Stomach (tissue), 9 donors: ENCODE measurements around the gene ORC5. TPM values are rescaled to one million over a fixed set of nuclear protein-coding genes. Genes with fewer than 3 reads are reported as not detected.

ENCODE experiments used
- DNase-seq, 2 donors: peaks; one replicate each; pipeline versions ENCODE4 v3.0.0 to v3.0.0-alpha.2; 2013 to 2019
- H3K27ac ChIP-seq, 5 donors: fragments of 200-600 bp in 4 of 5; sonication (generic) in 4 of 5; one replicate each; pipeline ENCODE4 v1.5.1; 2013 to 2019; ENCODE audit warnings: mild to moderate bottlenecking in 1 of 5, moderate library complexity in 1 of 5
- H3K27me3 ChIP-seq, 3 donors: fragments of 200-600 bp; sonication (generic); one replicate each; pipeline ENCODE4 v1.5.1; 2017 to 2019; ENCODE audit warnings: mixed run types in 1 of 3
- H3K36me3 ChIP-seq, 4 donors: fragments of 200-600 bp; sonication (generic); 1 replicate in 3 of 4; 2 replicates in 1 of 4; pipeline ENCODE4 v1.5.1; 2016 to 2019
- H3K4me1 ChIP-seq, 4 donors: fragments of 200-600 bp; sonication (generic); one replicate each; pipeline ENCODE4 v1.5.1; 2016 to 2019
- H3K4me3 ChIP-seq, 4 donors: fragments of 200-600 bp; sonication (generic) in 3 of 4; one replicate each; pipeline ENCODE4 v1.5.1; 2016 to 2019; ENCODE audit warnings: mild to moderate bottlenecking in 1 of 4
- H3K9me3 ChIP-seq, 4 donors: fragments of 200-600 bp; sonication (generic); one replicate each; pipeline ENCODE4 v1.5.1; 2016 to 2019
- CTCF ChIP-seq, 7 experiments: fragments of 450-650 bp in 4 of 7; fragments of 200-600 bp in 3 of 7; sonication (generic) in 3 of 7; IDR thresholded peaks; one replicate each; pipeline ENCODE4 v1.5.1; 2016 to 2019; ENCODE audit warnings: antibody characterized with exemption in 7 of 7, control low read depth in 2 of 7, mild to moderate bottlenecking in 1 of 7
- EP300 ChIP-seq: sonication (generic); formaldehyde crosslinking; IDR thresholded peaks from one replicate; pipeline ENCODE4 v1.6.1; 2017; ENCODE audit warnings: antibody characterized with exemption
- POLR2A ChIP-seq, 4 donors: fragments of 450-650 bp; IDR thresholded peaks; one replicate each; pipeline ENCODE4 v1.6.1; 2016; ENCODE audit warnings: antibody characterized with exemption in 4 of 4, control low read depth in 2 of 4, mild to moderate bottlenecking in 1 of 4, moderate library complexity in 1 of 4
- POLR2AphosphoS5 ChIP-seq, 3 donors: sonication (generic); formaldehyde crosslinking; IDR thresholded peaks; one replicate each; pipeline ENCODE4 v1.6.1; 2016; ENCODE audit warnings: antibody characterized with exemption in 3 of 3
- WGBS, 5 donors: extraction: QIAGEN DNeasy Blood & Tissue Kit in 3 of 5; methylation state at CpG; one replicate each; pipeline versions ENCODE4 v1.1.5 to v1.1.7; 2013 to 2018; 5-methylcytosine and 5-hydroxymethylcytosine counted together
- intact Hi-C: fragments of 100-400 bp; cut with DNase I; formaldehyde crosslinking; loops from one replicate; pipeline ENCODE4 v1.15.1; 2023; ENCODE audit warnings: low total_unique reads
- polyA plus RNA-seq, 3 donors: library from polyadenylated mRNA; stranded (reverse); fragments of 200-250 nt; gene quantifications; one replicate each; pipeline ENCODE4 v1.2.3, GENCODE V29; 2013
- total RNA-seq, 5 donors: library from RNA; depleted of rRNA; stranded (reverse); fragments of >200 nt; gene quantifications; one replicate each; pipeline versions ENCODE4 v1.1.0 to v1.2.3, GENCODE V29; 2014 to 2016
- donor health status: healthy with polysubstance abuse.
- donor health status: Bipolar disorder and iron deficiency.
- donor health status: healthy.

The ORC5 gene
- total and polyA plus RNA-seq, 8 donors, result 2.3 to 29.9 (median 11.2) TPM

GRCh38 chr7:104136981-104137380 is 70.8 kb downstream of the ORC5 start:
- WGBS, 5 donors, result 87 to 91% (median 90%) methylated on average over 3 of the region's 3 CpGs
- no peak for DNase-seq
- Histone ChIP-seq H3K27me3 (no peaks in the 10 kb centered on the region), H3K4me1 (no peaks in the 10 kb centered on the region), H3K36me3 (peaks cover 3 to 65% (median 59%) of the 10 kb centered on the region in 4 donors), H3K27ac (no peak overlapping the region), H3K9me3 (no peaks in the 10 kb centered on the region), H3K4me3 (no peak overlapping the region)
- intact Hi-C loops, result no loop called here
- no peak for TF ChIP-seq POLR2A (IDR thresholded peaks at IDR 0.05)
- no peak for TF ChIP-seq POLR2AphosphoS5 (IDR thresholded peaks at IDR 0.05)
- no peak for TF ChIP-seq CTCF (IDR thresholded peaks at IDR 0.05)
- no peak for TF ChIP-seq EP300

DNA sequence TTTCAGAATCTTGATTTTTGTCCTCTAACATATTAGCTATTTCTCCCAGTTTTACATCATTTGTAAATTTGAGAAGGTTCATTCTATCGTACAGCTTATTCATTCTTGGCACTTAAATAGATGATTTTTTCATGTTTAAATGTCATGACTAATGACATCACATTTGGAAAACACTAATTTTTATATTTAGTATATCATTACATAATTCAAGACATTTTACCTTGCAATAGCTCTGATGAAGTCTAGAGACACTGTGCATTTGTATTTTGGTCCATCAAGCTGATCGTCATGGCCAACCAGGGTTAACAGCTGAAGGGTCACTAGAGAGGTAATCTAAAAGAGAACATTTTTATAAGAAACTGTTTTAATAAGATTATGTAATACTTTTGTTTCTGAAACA is 71.3 kb downstream of the ORC5 start:
- WGBS, 5 donors, result 85 to 95% (median 92%) methylated on average over 2 of the region's 2 CpGs
- Histone ChIP-seq H3K27me3 (no peaks in the 10 kb centered on the region), H3K36me3 (peaks cover 3 to 68% (median 61%) of the 10 kb centered on the region in 4 donors), H3K9me3 (no peaks in the 10 kb centered on the region), H3K4me3 (no peak overlapping the region), H3K27ac (no peak overlapping the region), H3K4me1 (no peaks in the 10 kb centered on the region)
- DNase-seq, result no peak
- intact Hi-C loops, result no loop called here
- no peak for TF ChIP-seq EP300
- TF ChIP-seq CTCF (IDR thresholded peaks at IDR 0.05), result no peak
- TF ChIP-seq POLR2A (IDR thresholded peaks at IDR 0.05), result no peak
- TF ChIP-seq POLR2AphosphoS5 (IDR thresholded peaks at IDR 0.05), result no peak

DNA sequence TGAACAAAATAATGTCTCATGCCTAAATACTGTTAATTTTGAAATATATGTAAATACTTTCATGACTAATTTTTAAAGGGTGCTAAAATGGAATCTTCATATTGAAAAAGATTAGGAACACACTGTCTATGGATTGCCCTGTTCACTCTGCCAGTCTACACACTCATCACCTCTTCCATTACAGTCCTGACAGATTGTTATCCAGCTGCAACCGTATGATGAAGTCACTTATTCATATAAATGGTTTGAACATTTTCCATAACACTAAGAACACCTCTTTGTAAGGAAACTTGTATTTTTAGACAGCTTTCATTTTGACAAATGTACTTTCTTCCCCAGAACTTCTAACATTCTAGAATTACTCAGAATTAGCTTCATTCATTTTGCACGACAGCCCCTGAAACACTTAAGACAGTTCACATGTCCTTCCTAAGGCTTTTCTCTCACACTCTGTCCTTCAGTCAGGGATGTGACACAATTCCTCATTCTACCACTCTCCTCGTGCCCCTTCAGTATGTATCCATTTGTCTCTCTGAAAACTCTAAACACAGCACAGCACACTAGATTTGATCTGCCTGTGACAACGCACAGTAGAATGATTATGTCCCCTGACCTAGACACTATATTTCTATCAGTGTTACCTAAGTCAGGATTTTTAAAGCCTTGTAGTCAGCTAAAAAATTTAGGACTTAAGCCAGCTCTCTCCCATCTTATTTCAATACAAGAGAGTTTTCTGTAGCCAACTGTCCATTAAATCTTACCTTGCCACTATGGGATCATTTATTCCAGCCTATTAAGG is 71.9 kb downstream of the ORC5 start:
- DNase-seq, result no peak
- no peaks in the 10 kb centered on the region for H3K4me1 ChIP-seq
- no peak overlapping the region for H3K4me3 ChIP-seq
- peaks cover 3 to 72% (median 65%) of the 10 kb centered on the region in 4 donors for H3K36me3 ChIP-seq
- intact Hi-C loops, result no loop called here
- H3K27ac ChIP-seq, result no peak overlapping the region
- H3K9me3 ChIP-seq, result no peaks in the 10 kb centered on the region
- WGBS, 5 donors, result 45 to 74% (median 64%) methylated on average over 4 of the region's 4 CpGs
- TF ChIP-seq POLR2A (IDR thresholded peaks at IDR 0.05) (no peak), CTCF (IDR thresholded peaks at IDR 0.05) (no peak), POLR2AphosphoS5 (IDR thresholded peaks at IDR 0.05) (no peak), EP300 (no peak)
- H3K27me3 ChIP-seq, result no peaks in the 10 kb centered on the region

- intact Hi-C loops, result no loop called here
- H3K36me3 ChIP-seq, result peaks cover 3 to 86% (median 82%) of the 10 kb centered on the region in 4 donors
- DNase-seq, result no peak
- no peaks in the 10 kb centered on the region for H3K4me1 ChIP-seq
- TF ChIP-seq EP300 (no peak), POLR2AphosphoS5 (IDR thresholded peaks at IDR 0.05) (no peak), POLR2A (IDR thresholded peaks at IDR 0.05) (no peak), CTCF (IDR thresholded peaks at IDR 0.05) (no peak)
- no peaks in the 10 kb centered on the region for H3K27me3 ChIP-seq
- no peak overlapping the region for H3K27ac ChIP-seq
- H3K9me3 ChIP-seq, result no peaks in the 10 kb centered on the region
- H3K4me3 ChIP-seq, result no peak overlapping the region
Measured at GRCh38 chr7:104133238-104133637, 74.6 kb downstream of the ORC5 start.
